Measurements from ENCODE around the gene LHFPL3. TPM values are rescaled to one million over a fixed set of nuclear protein-coding genes. Genes with fewer than 3 reads are reported as not detected.

The LHFPL3 gene
- total and polyA plus RNA-seq, 2 donors (not counting 1 experiment from before 2014, with no cell fraction given), result not detected

GRCh38 chr7:104415700-104416099 lies 87.3 kb downstream of the LHFPL3 start:
- no peaks in the 10 kb centered on the region for H4K20me1 ChIP-seq (ENCODE audit: control insufficient read depth, extremely low read depth, insufficient read depth, low read length)
- no peak overlapping the region for H3K27ac ChIP-seq (ENCODE audit: insufficient read depth, low read length)
- no peak overlapping the region for H3K4me3 ChIP-seq (replicated peaks in 1 of 4; ENCODE audit: control extremely low read depth in 1 of 4, insufficient read depth in 1 of 4, low read depth in 3 of 4, low read length in 4 of 4)
- TF ChIP-seq CTCF (conservative IDR thresholded peaks at IDR 0.05 in 1 of 2, IDR thresholded peaks at IDR 0.05 in 1 of 2; ENCODE audit: low read depth in 1 of 2, low read length in 2 of 2) (no peak), EZH2 (IDR thresholded peaks at IDR 0.05; ENCODE audit: low read length, missing control alignments) (no peak)
- no peaks in the 10 kb centered on the region for H3K36me3 ChIP-seq (ENCODE audit: control insufficient read depth, insufficient read depth, low read length)
- DNase-seq (ENCODE audit: low read depth in 2 of 2), result no peak
- no peak overlapping the region for H3K9ac ChIP-seq (ENCODE audit: insufficient read depth, low read length)
- H3K4me1 ChIP-seq (ENCODE audit: control insufficient read depth, extremely low read depth, insufficient read depth, low read length), result no peaks in the 10 kb centered on the region
- no peaks in the 10 kb centered on the region for H3K9me3 ChIP-seq (ENCODE audit: control insufficient read depth, insufficient read depth, low read depth, low read length)
- no peaks in the 10 kb centered on the region for H3K79me2 ChIP-seq (ENCODE audit: control insufficient read depth, insufficient read depth, low read length)
- H3K4me2 ChIP-seq (ENCODE audit: extremely low read depth, insufficient read depth, low read length), result no peak overlapping the region
- no peak overlapping the region for H2AFZ ChIP-seq (ENCODE audit: low read length)
- no peaks in the 10 kb centered on the region for H3K27me3 ChIP-seq (ENCODE audit: control insufficient read depth, insufficient read depth, low read length)

- Histone ChIP-seq H4K20me1 (ENCODE audit: control insufficient read depth, extremely low read depth, insufficient read depth, low read length) (no peaks in the 10 kb centered on the region), H3K36me3 (ENCODE audit: control insufficient read depth, insufficient read depth, low read length) (no peaks in the 10 kb centered on the region), H3K9ac (ENCODE audit: insufficient read depth, low read length) (no peak overlapping the region), H3K4me3 (replicated peaks in 1 of 4; ENCODE audit: control extremely low read depth in 1 of 4, insufficient read depth in 1 of 4, low read depth in 3 of 4, low read length in 4 of 4) (no peak overlapping the region), H3K9me3 (ENCODE audit: control insufficient read depth, insufficient read depth, low read depth, low read length) (no peaks in the 10 kb centered on the region), H3K27ac (ENCODE audit: insufficient read depth, low read length) (no peak overlapping the region), H2AFZ (ENCODE audit: low read length) (no peak overlapping the region), H3K79me2 (ENCODE audit: control insufficient read depth, insufficient read depth, low read length) (no peaks in the 10 kb centered on the region), H3K27me3 (ENCODE audit: control insufficient read depth, insufficient read depth, low read length) (no peaks in the 10 kb centered on the region), H3K4me1 (ENCODE audit: control insufficient read depth, extremely low read depth, insufficient read depth, low read length) (no peaks in the 10 kb centered on the region), H3K4me2 (ENCODE audit: extremely low read depth, insufficient read depth, low read length) (no peak overlapping the region)
- TF ChIP-seq CTCF (conservative IDR thresholded peaks at IDR 0.05 in 1 of 2, IDR thresholded peaks at IDR 0.05 in 1 of 2; ENCODE audit: low read depth in 1 of 2, low read length in 2 of 2), result no peak
- TF ChIP-seq EZH2 (IDR thresholded peaks at IDR 0.05; ENCODE audit: low read length, missing control alignments), result no peak
- DNase-seq (ENCODE audit: low read depth in 2 of 2), result no peak
Measured at GRCh38 chr7:104416866-104417393, 88.5 kb downstream of the LHFPL3 start.

DNA sequence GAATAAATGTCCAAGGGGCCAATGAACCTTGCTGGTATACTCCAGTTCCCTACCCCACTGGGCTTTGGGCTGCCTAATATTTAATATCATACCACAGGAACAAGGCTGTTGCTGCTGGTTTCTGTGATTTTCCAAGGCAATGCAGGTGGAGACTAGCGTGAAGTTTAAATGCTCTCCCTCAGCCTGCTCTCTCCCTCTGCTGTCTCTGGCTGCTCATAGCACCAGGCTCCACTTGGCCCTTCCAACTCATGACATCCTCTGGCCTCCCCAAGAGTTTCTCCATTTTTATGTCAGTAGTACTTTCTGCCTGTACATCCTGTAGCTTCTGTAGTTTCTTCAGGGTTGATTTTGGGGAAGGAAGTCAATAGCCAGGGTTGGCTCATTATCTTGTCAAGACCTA lies 103.5 kb downstream of the LHFPL3 start:
- Histone ChIP-seq H2AFZ (ENCODE audit: low read length) (no peak overlapping the region), H3K4me2 (ENCODE audit: extremely low read depth, insufficient read depth, low read length) (no peak overlapping the region), H3K9ac (ENCODE audit: insufficient read depth, low read length) (no peak overlapping the region), H3K36me3 (ENCODE audit: control insufficient read depth, insufficient read depth, low read length) (no peaks in the 10 kb centered on the region), H3K4me1 (ENCODE audit: control insufficient read depth, extremely low read depth, insufficient read depth, low read length) (no peaks in the 10 kb centered on the region), H3K9me3 (ENCODE audit: control insufficient read depth, insufficient read depth, low read depth, low read length) (no peaks in the 10 kb centered on the region), H3K27ac (ENCODE audit: insufficient read depth, low read length) (no peak overlapping the region), H3K79me2 (ENCODE audit: control insufficient read depth, insufficient read depth, low read length) (no peaks in the 10 kb centered on the region), H4K20me1 (ENCODE audit: control insufficient read depth, extremely low read depth, insufficient read depth, low read length) (no peaks in the 10 kb centered on the region), H3K27me3 (ENCODE audit: control insufficient read depth, insufficient read depth, low read length) (no peaks in the 10 kb centered on the region), H3K4me3 (replicated peaks in 1 of 4; ENCODE audit: control extremely low read depth in 1 of 4, insufficient read depth in 1 of 4, low read depth in 3 of 4, low read length in 4 of 4) (no peak overlapping the region)
- DNase-seq (ENCODE audit: low read depth in 2 of 2), result no peak
- TF ChIP-seq EZH2 (IDR thresholded peaks at IDR 0.05; ENCODE audit: low read length, missing control alignments) (no peak), CTCF (conservative IDR thresholded peaks at IDR 0.05 in 1 of 2, IDR thresholded peaks at IDR 0.05 in 1 of 2; ENCODE audit: low read depth in 1 of 2, low read length in 2 of 2) (no peak)

Measured in fibroblast of lung (primary cell).